GM23248 (cell line): ENCODE measurements around the gene CNPY3. TPM values are rescaled to one million over a fixed set of nuclear protein-coding genes. Genes with fewer than 3 reads are reported as not detected.
A peak's percentile ranks its signal among the peaks of the same experiment; 100 is the strongest.
"Not testable (repeated sequence)": the region's sequence is repeated elsewhere in the genome, so short reads cannot be mapped to it uniquely, and the experiment has no call there.

Experiments
- DNase-seq: peaks from one replicate; pipeline ENCODE4 v3.0.0-alpha.2; 2015
- H2AFZ ChIP-seq: fragments of 200-600 bp; sonication (generic); 2 replicates; pipeline ENCODE4 v1.6.1; 2016; ENCODE audit warnings: antibody characterized with exemption
- H3F3A ChIP-seq: fragments of 200-600 bp; sonication (generic); 2 replicates; pipeline ENCODE4 v1.6.1; 2016; ENCODE audit warnings: mild to moderate bottlenecking, antibody characterized with exemption, mixed run types; ENCODE audit not compliant: insufficient read depth
- H3K27ac ChIP-seq: fragments of 200-600 bp; sonication (generic); 2 replicates; pipeline ENCODE4 v1.5.1; 2016; ENCODE audit warnings: mild to moderate bottlenecking
- H3K27me3 ChIP-seq: fragments of 200-600 bp; sonication (generic); replicated peaks from 2 replicates; pipeline ENCODE4 v1.6.1; 2016; ENCODE audit warnings: mild to moderate bottlenecking; ENCODE audit not compliant: insufficient read depth
- H3K36me3 ChIP-seq: fragments of 200-600 bp; sonication (generic); 2 replicates; pipeline ENCODE4 v1.6.1; 2016; ENCODE audit warnings: low read depth, mild to moderate bottlenecking
- H3K4me1 ChIP-seq: fragments of 200-600 bp; sonication (generic); 2 replicates; pipeline ENCODE4 v1.6.1; 2016; ENCODE audit warnings: mild to moderate bottlenecking; ENCODE audit not compliant: insufficient read depth
- H3K4me2 ChIP-seq: fragments of 200-600 bp; sonication (generic); one replicate; pipeline ENCODE4 v1.6.1; 2016; ENCODE audit warnings: mild to moderate bottlenecking; ENCODE audit not compliant: unreplicated experiment
- H3K4me3 ChIP-seq: fragments of 200-600 bp; sonication (generic); 2 replicates; pipeline ENCODE4 v1.5.1; 2016; ENCODE audit warnings: mild to moderate bottlenecking
- H3K79me2 ChIP-seq: fragments of 200-600 bp; sonication (generic); 2 replicates; pipeline ENCODE4 v1.6.1; 2016; ENCODE audit warnings: mild to moderate bottlenecking; ENCODE audit not compliant: insufficient read depth
- H3K9ac ChIP-seq: fragments of 200-600 bp; sonication (generic); 2 replicates; pipeline ENCODE4 v1.6.1; 2016; ENCODE audit warnings: mild to moderate bottlenecking
- H3K9me2 ChIP-seq: fragments of 200-600 bp; sonication (generic); 2 replicates; pipeline ENCODE4 v1.6.1; 2016; ENCODE audit warnings: mixed run types, mild to moderate bottlenecking, moderate library complexity; ENCODE audit not compliant: insufficient read depth
- H3K9me3 ChIP-seq: fragments of 200-600 bp; sonication (generic); one replicate; pipeline ENCODE4 v1.6.1; 2017; ENCODE audit warnings: low read depth
- H4K20me1 ChIP-seq: fragments of 200-600 bp; sonication (generic); 2 replicates; pipeline ENCODE4 v1.6.0; 2016; ENCODE audit not compliant: insufficient read depth
- EZH2 ChIP-seq: fragments of 200-600 bp; sonication (generic); IDR thresholded peaks from 2 replicates; pipeline ENCODE4 v1.6.1; 2018; ENCODE audit warnings: antibody characterized with exemption, mild to moderate bottlenecking; ENCODE audit not compliant: insufficient read depth, poor library complexity, severe bottlenecking
- EZH2phosphoT487 ChIP-seq: fragments of 200-600 bp; sonication (generic); IDR thresholded peaks from 2 replicates; pipeline ENCODE4 v1.6.1; 2018; ENCODE audit warnings: antibody characterized with exemption, moderate library complexity, mild to moderate bottlenecking, low read depth; ENCODE audit not compliant: insufficient read depth
- WGBS, 2 experiments: methylation state at CpG; one replicate each; pipeline ENCODE4 v1.1.6; 2015 to 2017; ENCODE audit warnings: low lambda C conversion rate in 2 of 2, low coverage in 1 of 2; ENCODE audit errors: missing lambda C conversion rate in 2 of 2; 5-methylcytosine and 5-hydroxymethylcytosine counted together
- in situ Hi-C: fragments of 300-500 bp; cut with MboI; formaldehyde crosslinking; loops from 2 replicates; pipeline ENCODE4 v1.15.0; 2020
- polyA plus RNA-seq: library from polyadenylated mRNA; unstranded; fragments of >200 nt; fragmentation: Nextera tagmentation; extraction: Ambion mirVana; gene quantifications from 2 replicates; pipeline ENCODE4 v1.2.1, GENCODE V29; 2016
- total RNA-seq: library from RNA; depleted of rRNA; stranded (reverse); fragments of >200 nt; shearing (Covaris generic); gene quantifications from 2 replicates; pipeline ENCODE4 v1.2.3, GENCODE V29; 2014; rRNA removed

CNPY3 gene
- total RNA-seq, result 41.4 and 45.1 TPM in 2 replicates
- polyA plus RNA-seq, result 58.6 and 63.6 TPM in 2 replicates

DNA sequence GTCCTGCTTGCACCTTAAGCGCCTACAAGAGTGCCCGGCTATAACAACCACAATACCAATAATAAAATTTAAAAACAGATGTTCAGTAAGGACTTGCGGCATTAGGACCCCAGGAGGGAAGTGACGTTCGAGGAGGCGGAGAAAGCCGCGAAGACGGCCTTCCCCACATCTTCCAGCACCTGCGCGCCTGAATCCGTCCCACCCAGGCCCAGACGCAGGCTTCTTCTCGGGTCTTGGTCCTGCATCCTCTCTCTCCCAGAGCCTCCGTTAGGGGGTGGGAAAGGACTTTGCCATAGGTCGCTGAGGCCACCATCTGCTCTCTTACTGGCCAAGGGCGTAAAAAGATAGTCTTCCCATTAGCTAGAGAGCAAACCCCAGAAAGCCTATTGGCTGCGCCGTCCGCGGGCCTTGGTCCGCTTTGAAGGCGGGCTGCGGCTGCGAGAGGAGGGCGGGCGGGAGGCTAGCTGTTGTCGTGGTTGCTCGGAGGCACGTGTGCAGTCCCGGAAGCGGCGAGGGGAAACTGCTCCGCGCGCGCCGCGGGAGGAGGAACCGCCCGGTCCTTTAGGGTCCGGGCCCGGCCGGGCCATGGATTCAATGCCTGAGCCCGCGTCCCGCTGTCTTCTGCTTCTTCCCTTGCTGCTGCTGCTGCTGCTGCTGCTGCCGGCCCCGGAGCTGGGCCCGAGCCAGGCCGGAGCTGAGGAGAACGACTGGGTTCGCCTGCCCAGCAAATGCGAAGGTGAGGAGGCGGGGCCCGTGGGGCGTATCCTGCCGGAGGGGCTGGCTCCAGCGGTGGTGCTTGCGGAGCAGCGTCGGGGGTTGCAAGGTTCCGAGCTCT, at the start of gene CNPY3:
TSS of gene CNPY3 (plus strand) at position 495 of the 835 bp plus-strand sequence. CDS start at position 586, 91 bp downstream.
- Histone ChIP-seq H3K4me2 (peak within 1 kb of the TSS; percentile 95), H3K27ac (peak within 1 kb of the TSS; percentile 94), H3K9me2 (no peaks in the 10 kb centered on the region), H3K9ac (peak within 1 kb of the TSS; percentile 84), H3K79me2 (peaks cover 41% of the 10 kb centered on the region), H3F3A (peaks cover 32% of the 10 kb centered on the region), H3K9me3 (no peaks in the 10 kb centered on the region), H3K4me1 (peaks cover 13% of the 10 kb centered on the region), H3K4me3 (peak within 1 kb of the TSS; percentile 86), H3K36me3 (no peaks in the 10 kb centered on the region), H4K20me1 (no peaks in the 10 kb centered on the region), H3K27me3 (no peaks in the 10 kb centered on the region), H2AFZ (peak within 1 kb of the TSS; percentile 96)
- in situ Hi-C loops, result no loop called here
- 0 to 1% methylated on average over 62 to 63 of the region's 63 CpGs for WGBS, 2 experiments
- peak; percentile 98 for DNase-seq
- no peak for TF ChIP-seq EZH2
- TF ChIP-seq EZH2phosphoT487, result no peak

DNA sequence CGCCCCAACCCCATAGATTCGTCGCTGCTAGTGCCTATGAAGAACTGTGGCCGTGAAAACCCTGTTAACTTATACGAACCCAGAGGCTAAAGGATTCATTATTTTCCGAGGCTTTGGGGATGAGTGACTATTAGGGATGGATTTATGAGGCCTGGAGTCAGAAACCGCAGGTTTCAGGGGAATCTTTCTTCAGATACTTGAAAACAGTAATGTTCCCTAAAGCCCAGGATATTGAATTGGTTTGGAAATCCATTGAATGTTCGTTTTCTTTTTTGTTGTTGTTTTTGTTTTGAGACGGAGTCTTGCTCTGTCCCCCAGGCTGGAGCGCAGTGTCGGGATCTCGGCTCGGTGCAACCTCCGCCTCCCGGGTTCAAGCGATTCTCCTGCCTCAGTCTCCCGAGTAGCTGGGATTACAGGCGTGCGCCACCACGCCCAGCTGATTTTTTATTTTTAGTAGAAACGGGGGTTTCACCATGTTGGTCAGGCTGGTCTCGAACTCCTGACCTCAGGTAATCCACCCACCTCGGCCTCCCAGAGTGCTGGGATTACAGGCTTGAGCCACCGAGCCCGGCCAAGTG, 49.0 kb upstream of the CNPY3 start:
- Histone ChIP-seq H3K9ac (peak overlapping the region; percentile 98), H3K4me1 (peaks cover 13% of the 10 kb centered on the region; the same call in 1 of the 2 replicates), H3F3A (peaks cover 28% of the 10 kb centered on the region), H3K27ac (peak overlapping the region; percentile 93), H2AFZ (peak overlapping the region; percentile 97), H3K79me2 (peaks cover 54% of the 10 kb centered on the region), H3K4me2 (peak overlapping the region; percentile 93), H3K36me3 (peaks cover 32% of the 10 kb centered on the region), H3K4me3 (peak overlapping the region; percentile 96)
- DNase-seq, H3K27me3 ChIP-seq, H4K20me1 ChIP-seq, in situ Hi-C loops, H3K9me3 ChIP-seq, H3K9me2 ChIP-seq: not testable (repeated sequence)
- WGBS, 2 experiments, result 8 to 12% methylated on average over 25 of the region's 25 CpGs

DNA sequence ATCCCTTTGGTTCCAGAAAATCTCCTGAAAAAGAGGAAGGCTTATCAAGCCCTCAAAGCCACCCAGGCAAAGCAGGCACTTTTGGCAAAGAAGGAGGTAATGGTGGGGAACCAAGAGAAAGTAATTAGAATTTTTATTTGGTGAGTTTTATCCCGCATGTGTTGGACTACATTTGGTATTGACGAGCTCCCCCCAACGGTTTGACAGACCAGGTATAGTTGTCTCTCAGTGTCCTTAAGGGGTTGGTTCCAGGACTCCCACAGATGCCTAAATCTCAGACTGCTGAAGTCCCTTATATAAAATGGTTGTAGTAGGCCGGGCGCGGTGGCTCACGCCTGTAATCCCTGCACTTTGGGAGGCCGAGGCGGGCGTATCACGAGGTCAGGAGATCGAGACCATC, 48.4 kb upstream of the CNPY3 start:
- peak overlapping the region; percentile 93; the same call in 1 of the 2 replicates for H3K27ac ChIP-seq
- H3K9me2 ChIP-seq, in situ Hi-C loops, H2AFZ ChIP-seq, H3K27me3 ChIP-seq, H3K9me3 ChIP-seq, DNase-seq, H4K20me1 ChIP-seq: not testable (repeated sequence)
- H3K4me3 ChIP-seq, result peak overlapping the region; percentile 96
- WGBS, 2 experiments, result 77 to 78% methylated on average over 11 to 12 of the region's 12 CpGs
- peaks cover 37% of the 10 kb centered on the region for H3K36me3 ChIP-seq
- peak overlapping the region; percentile 93 for H3K4me2 ChIP-seq
- peak overlapping the region; percentile 98 for H3K9ac ChIP-seq
- H3F3A ChIP-seq, result peaks cover 33% of the 10 kb centered on the region
- peaks cover 13% of the 10 kb centered on the region; the same call in 1 of the 2 replicates for H3K4me1 ChIP-seq
- peaks cover 59% of the 10 kb centered on the region for H3K79me2 ChIP-seq

DNA sequence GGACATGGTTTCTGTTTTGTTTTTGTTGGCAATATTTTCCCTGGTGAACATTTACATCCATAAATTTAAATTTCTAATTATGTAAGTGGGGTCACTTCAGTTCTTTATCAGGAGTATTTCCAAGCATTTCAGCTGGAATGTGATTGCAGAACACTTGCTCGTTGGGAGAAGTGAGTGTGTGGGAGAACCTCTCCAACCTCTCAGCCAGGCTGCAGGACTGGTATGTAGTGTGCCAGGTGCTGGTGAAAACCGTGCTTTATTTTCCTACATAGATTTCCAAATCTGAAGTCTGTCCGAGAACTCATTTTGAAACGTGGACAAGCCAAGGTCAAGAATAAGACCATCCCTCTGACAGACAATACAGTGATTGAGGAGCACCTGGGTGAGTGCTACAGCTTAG, 43.6 kb upstream of the CNPY3 start:
- Histone ChIP-seq H4K20me1 (no peaks in the 10 kb centered on the region), H3K79me2 (peaks cover 61% of the 10 kb centered on the region), H3K4me2 (no peak overlapping the region), H2AFZ (no peak overlapping the region), H3K9me2 (no peaks in the 10 kb centered on the region), H3F3A (peaks cover 49% of the 10 kb centered on the region), H3K27ac (no peak overlapping the region), H3K9me3 (no peaks in the 10 kb centered on the region), H3K9ac (no peak overlapping the region), H3K4me1 (peaks cover 25% of the 10 kb centered on the region), H3K27me3 (no peaks in the 10 kb centered on the region), H3K36me3 (peaks cover 42% of the 10 kb centered on the region), H3K4me3 (no peak overlapping the region)
- WGBS, 2 experiments, result 82 to 88% methylated on average over 4 of the region's 4 CpGs
- DNase-seq, result no peak
- TF ChIP-seq EZH2, result no peak
- TF ChIP-seq EZH2phosphoT487, result no peak
- in situ Hi-C loops, result no loop called here

DNA sequence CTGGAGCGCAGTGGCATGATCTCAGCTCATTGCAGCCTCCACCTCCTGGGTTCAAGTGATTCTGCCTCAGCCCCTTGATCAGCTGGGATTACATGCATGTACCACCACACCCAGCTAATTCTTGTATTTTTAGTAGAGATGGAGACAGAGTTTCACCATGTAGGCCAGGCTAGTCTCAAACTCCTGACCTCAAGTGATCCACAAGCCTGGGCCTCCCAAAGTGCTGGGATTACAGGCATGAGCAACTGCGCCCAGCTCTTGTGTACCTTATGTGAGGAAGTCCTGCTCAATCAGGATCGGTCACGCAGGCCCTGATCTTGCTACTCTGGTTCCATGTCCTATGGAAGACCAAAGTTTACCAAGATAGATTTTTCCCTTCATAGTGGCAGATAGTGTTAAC, 41.1 kb upstream of the CNPY3 start:
- DNase-seq, H3K9ac ChIP-seq, H3K9me3 ChIP-seq, H3K27me3 ChIP-seq, H4K20me1 ChIP-seq, in situ Hi-C loops, H2AFZ ChIP-seq, H3K9me2 ChIP-seq, H3K4me2 ChIP-seq, H3K4me3 ChIP-seq: not testable (repeated sequence)
- H3K79me2 ChIP-seq, result peaks cover 36% of the 10 kb centered on the region
- H3K4me1 ChIP-seq, result peaks cover 13% of the 10 kb centered on the region
- peak overlapping the region; percentile 94; the same call in 1 of the 2 replicates for H3K27ac ChIP-seq
- WGBS, 2 experiments, result 76 to 84% methylated on average over 4 of the region's 4 CpGs
- H3K36me3 ChIP-seq, result peaks cover 31% of the 10 kb centered on the region
- H3F3A ChIP-seq, result peaks cover 45% of the 10 kb centered on the region
